HepG2 (cell line): ENCODE data around the gene ACOXL. TPM values are rescaled to one million over a fixed set of nuclear protein-coding genes. Genes with fewer than 3 reads are reported as not detected.

Source experiments
- CC2D1A ChIP-seq: sonication (generic); formaldehyde crosslinking; IDR thresholded peaks from 2 replicates; pipeline ENCODE4 v1.8.1; 2023; ENCODE audit warnings: mild to moderate bottlenecking, missing genetic modification reagents
- CSRNP1 ChIP-seq: sonication (generic); formaldehyde crosslinking; IDR thresholded peaks from 2 replicates; pipeline ENCODE4 v1.8.1; 2023; ENCODE audit warnings: mild to moderate bottlenecking, missing genetic modification reagents
- HNRNPL ChIP-seq: fragments of 200-400 bp; formaldehyde crosslinking; IDR thresholded peaks from 2 replicates; pipeline ENCODE4 v1.6.1; 2017; ENCODE audit warnings: mild to moderate bottlenecking, low read depth, low read length
- HOXA9 ChIP-seq: sonication (generic); formaldehyde crosslinking; IDR thresholded peaks from 2 replicates; pipeline ENCODE4 v1.8.1; 2022; ENCODE audit warnings: missing genetic modification reagents, mild to moderate bottlenecking, moderate library complexity, borderline replicate concordance
- JUN ChIP-seq: sonication (generic); formaldehyde crosslinking; IDR thresholded peaks from 2 replicates; pipeline ENCODE4 v1.4.0; 2020; ENCODE audit warnings: mild to moderate bottlenecking, missing genetic modification reagents
- LCORL ChIP-seq, 2 experiments: fragments of 450-650 bp in 1 of 2; sonication (generic) in 1 of 2; formaldehyde crosslinking in 1 of 2; IDR thresholded peaks; 2 replicates each; pipeline versions ENCODE4 v1.5.0 to v1.6.1; 2017 to 2020; ENCODE audit warnings: antibody characterized with exemption in 1 of 2, missing genetic modification reagents in 1 of 2
- RFXAP ChIP-seq: sonication (generic); formaldehyde crosslinking; IDR thresholded peaks from 2 replicates; pipeline ENCODE4 v1.4.0; 2020; ENCODE audit warnings: missing genetic modification reagents, borderline replicate concordance
- SNRNP70 ChIP-seq: fragments of 200-400 bp; formaldehyde crosslinking; IDR thresholded peaks from 2 replicates; pipeline ENCODE4 v1.6.1; 2017; ENCODE audit warnings: mild to moderate bottlenecking, low read depth, low read length, moderate library complexity
- ZFP82 ChIP-seq: sonication (generic); formaldehyde crosslinking; IDR thresholded peaks from 2 replicates; pipeline ENCODE4 v1.5.1; 2020; ENCODE audit warnings: mild to moderate bottlenecking, missing genetic modification reagents, borderline replicate concordance
- ZNF121 ChIP-seq: sonication (generic); formaldehyde crosslinking; IDR thresholded peaks from 2 replicates; pipeline ENCODE4 v1.5.0; 2020; ENCODE audit warnings: mild to moderate bottlenecking, missing genetic modification reagents
- ZNF335 ChIP-seq: sonication (generic); formaldehyde crosslinking; IDR thresholded peaks from 2 replicates; pipeline ENCODE4 v1.4.0; 2020; ENCODE audit warnings: missing genetic modification reagents
- ZNF546 ChIP-seq: sonication (generic); formaldehyde crosslinking; conservative IDR thresholded peaks from 2 replicates; pipeline ENCODE4 v1.8.1; 2023; ENCODE audit warnings: mild to moderate bottlenecking, missing genetic modification reagents
- ZNF749 ChIP-seq: sonication (generic); formaldehyde crosslinking; IDR thresholded peaks from 2 replicates; pipeline ENCODE4 v1.8.0; 2022; ENCODE audit warnings: mild to moderate bottlenecking, missing genetic modification reagents, moderate library complexity, borderline replicate concordance
- ZNF790 ChIP-seq: sonication (generic); formaldehyde crosslinking; IDR thresholded peaks from 2 replicates; pipeline ENCODE4 v1.8.0; 2022; ENCODE audit warnings: missing genetic modification reagents, mild to moderate bottlenecking, borderline replicate concordance
- ZNF792 ChIP-seq: IDR thresholded peaks from 2 replicates; pipeline ENCODE4 v1.6.1; 2016
- polyA plus RNA-seq, 8 experiments: library from polyadenylated mRNA; depleted of rRNA in 3 of 8; stranded (reverse) in 7 of 8; unstranded in 1 of 8; fragments of >200 nt; fragmentation: Illumina TruSeq in 4 of 8; extraction: Trizol in 4 of 8; gene quantifications; 2 replicates each; pipeline versions ENCODE4 v1.2.1 to v1.2.3, GENCODE V29; 2011 to 2016; ENCODE audit warnings: low read depth in 4 of 8, missing spikeins in 1 of 8, mixed read lengths in 1 of 8; ENCODE audit not compliant: insufficient read depth in 1 of 8
- total RNA-seq, 5 experiments: library from RNA; depleted of rRNA; stranded (reverse); fragments of >200 nt; fragmentation: Illumina TruSeq; extraction: Trizol; gene quantifications; 2 replicates each; pipeline ENCODE4 v1.2.3, GENCODE V29; 2016; ENCODE audit warnings: low read depth in 1 of 5
- TF ChIP-seq, protein P1 (sequence below): sonication (generic); formaldehyde crosslinking; conservative IDR thresholded peaks from 2 replicates; pipeline ENCODE4 v1.4.0; 2020; ENCODE audit warnings: missing genetic modification reagents
- TF ChIP-seq, protein P2 (sequence below): IDR thresholded peaks from 2 replicates; pipeline ENCODE4 v1.6.1; 2016; ENCODE audit warnings: missing genetic modification reagents, missing compliant biosample characterization
- TF ChIP-seq, protein P3 (sequence below): sonication (generic); formaldehyde crosslinking; IDR thresholded peaks from 2 replicates; pipeline ENCODE4 v1.4.0; 2020; ENCODE audit warnings: missing genetic modification reagents
- TF ChIP-seq, protein P4 (sequence below): sonication (generic); formaldehyde crosslinking; IDR thresholded peaks from 2 replicates; pipeline ENCODE4 v1.4.0; 2020; ENCODE audit warnings: mild to moderate bottlenecking, missing genetic modification reagents
- TF ChIP-seq, protein P5 (sequence below): sonication (generic); formaldehyde crosslinking; IDR thresholded peaks from 2 replicates; pipeline ENCODE4 v1.8.1; 2023; ENCODE audit warnings: mild to moderate bottlenecking, inconsistent platforms, moderate library complexity, missing genetic modification reagents, borderline replicate concordance

ACOXL gene
- total and polyA plus RNA-seq, 2 of the 13 experiments (the other 11 are each of a cell fraction or from before 2014, with no cell fraction given) = not detected

DNA sequence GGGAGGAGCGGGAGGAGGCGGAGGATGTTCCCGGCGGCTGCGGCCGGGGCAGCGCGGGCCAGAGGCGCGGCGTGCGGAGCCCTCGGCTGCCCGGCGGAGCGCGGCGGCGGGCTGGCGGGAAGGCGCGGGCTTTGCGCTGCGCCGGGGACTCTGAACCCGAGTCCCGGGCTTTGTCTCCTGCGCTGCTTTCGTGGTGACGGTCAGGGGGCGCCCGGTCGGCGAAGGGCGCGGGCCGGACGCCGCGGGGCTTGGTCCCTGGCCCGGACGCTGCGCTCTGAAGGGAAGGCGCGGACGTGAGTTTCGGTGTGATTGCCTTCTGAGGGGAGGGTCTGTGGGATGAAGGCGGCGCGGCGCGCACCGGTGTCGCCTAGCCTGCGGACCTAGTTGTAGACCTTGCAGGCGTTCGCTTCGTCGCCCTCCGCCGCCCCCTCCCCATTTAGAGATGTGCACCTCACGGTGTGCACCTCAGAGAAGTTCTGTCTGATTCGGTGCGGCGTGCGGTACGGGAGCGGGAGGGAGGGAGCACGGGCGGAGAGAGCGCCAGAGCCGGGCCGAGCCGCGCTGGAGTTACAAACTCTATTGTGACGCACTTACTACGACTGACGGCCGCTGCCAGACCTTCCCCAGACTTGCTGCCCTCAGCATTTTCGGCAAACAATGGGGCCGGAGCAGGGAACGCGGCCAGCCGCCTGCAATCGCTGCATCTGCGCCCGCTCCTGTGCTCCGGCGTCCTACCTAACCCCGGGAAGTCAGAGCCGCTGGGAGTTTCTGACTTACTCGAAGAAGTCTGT is 390.5 kb downstream of the ACOXL start (continued):
- TF ChIP-seq, protein P1, sequence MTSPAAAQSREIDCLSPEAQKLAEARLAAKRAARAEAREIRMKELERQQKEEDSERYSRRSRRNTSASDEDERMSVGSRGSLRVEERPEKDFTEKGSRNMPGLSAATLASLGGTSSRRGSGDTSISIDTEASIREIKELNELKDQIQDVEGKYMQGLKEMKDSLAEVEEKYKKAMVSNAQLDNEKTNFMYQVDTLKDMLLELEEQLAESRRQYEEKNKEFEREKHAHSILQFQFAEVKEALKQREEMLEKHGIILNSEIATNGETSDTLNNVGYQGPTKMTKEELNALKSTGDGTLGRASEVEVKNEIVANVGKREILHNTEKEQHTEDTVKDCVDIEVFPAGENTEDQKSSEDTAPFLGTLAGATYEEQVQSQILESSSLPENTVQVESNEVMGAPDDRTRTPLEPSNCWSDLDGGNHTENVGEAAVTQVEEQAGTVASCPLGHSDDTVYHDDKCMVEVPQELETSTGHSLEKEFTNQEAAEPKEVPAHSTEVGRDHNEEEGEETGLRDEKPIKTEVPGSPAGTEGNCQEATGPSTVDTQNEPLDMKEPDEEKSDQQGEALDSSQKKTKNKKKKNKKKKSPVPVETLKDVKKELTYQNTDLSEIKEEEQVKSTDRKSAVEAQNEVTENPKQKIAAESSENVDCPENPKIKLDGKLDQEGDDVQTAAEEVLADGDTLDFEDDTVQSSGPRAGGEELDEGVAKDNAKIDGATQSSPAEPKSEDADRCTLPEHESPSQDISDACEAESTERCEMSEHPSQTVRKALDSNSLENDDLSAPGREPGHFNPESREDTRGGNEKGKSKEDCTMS (CRISPR knock-in tag) = no peak
- no peak for TF ChIP-seq ZNF749 (CRISPR knock-in tag)
- no peak for TF ChIP-seq ZNF335 (CRISPR knock-in tag)
- no peak for TF ChIP-seq ZNF792
- TF ChIP-seq CC2D1A (CRISPR knock-in tag) = no peak
- TF ChIP-seq JUN (CRISPR knock-in tag) = no peak
- TF ChIP-seq HNRNPL = 0 out of 2 replicates have a peak, but pooled peaks have one; percentile 18
- TF ChIP-seq ZNF546 (CRISPR knock-in tag) = no peak
- no peak for TF ChIP-seq HOXA9 (CRISPR knock-in tag)
- TF ChIP-seq RFXAP (CRISPR knock-in tag) = no peak
- peak; percentile 20; the same call in 1 of the 2 replicates for TF ChIP-seq CSRNP1
- TF ChIP-seq LCORL (IDR thresholded peaks at IDR 0.05) = no peak
- peak; percentile 57; the same call in 1 of the 2 replicates for TF ChIP-seq LCORL (CRISPR knock-in tag; IDR thresholded peaks at IDR 0.05)
- TF ChIP-seq, protein P2, sequence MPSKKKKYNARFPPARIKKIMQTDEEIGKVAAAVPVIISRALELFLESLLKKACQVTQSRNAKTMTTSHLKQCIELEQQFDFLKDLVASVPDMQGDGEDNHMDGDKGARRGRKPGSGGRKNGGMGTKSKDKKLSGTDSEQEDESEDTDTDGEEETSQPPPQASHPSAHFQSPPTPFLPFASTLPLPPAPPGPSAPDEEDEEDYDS = no peak
- TF ChIP-seq SNRNP70 = no peak
- TF ChIP-seq, protein P3, sequence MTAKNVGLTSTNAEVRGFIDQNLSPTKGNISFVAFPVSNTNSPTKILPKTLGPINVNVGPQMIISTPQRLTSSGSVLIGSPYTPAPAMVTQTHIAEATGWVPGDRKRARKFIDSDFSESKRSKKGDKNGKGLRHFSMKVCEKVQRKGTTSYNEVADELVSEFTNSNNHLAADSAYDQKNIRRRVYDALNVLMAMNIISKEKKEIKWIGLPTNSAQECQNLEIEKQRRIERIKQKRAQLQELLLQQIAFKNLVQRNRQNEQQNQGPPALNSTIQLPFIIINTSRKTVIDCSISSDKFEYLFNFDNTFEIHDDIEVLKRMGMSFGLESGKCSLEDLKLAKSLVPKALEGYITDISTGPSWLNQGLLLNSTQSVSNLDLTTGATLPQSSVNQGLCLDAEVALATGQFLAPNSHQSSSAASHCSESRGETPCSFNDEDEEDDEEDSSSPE (CRISPR knock-in tag) = no peak; the same call in 1 of the 2 replicates
- TF ChIP-seq, protein P4, sequence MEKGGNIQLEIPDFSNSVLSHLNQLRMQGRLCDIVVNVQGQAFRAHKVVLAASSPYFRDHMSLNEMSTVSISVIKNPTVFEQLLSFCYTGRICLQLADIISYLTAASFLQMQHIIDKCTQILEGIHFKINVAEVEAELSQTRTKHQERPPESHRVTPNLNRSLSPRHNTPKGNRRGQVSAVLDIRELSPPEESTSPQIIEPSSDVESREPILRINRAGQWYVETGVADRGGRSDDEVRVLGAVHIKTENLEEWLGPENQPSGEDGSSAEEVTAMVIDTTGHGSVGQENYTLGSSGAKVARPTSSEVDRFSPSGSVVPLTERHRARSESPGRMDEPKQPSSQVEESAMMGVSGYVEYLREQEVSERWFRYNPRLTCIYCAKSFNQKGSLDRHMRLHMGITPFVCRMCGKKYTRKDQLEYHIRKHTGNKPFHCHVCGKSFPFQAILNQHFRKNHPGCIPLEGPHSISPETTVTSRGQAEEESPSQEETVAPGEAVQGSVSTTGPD = no peak
- TF ChIP-seq, protein P5, sequence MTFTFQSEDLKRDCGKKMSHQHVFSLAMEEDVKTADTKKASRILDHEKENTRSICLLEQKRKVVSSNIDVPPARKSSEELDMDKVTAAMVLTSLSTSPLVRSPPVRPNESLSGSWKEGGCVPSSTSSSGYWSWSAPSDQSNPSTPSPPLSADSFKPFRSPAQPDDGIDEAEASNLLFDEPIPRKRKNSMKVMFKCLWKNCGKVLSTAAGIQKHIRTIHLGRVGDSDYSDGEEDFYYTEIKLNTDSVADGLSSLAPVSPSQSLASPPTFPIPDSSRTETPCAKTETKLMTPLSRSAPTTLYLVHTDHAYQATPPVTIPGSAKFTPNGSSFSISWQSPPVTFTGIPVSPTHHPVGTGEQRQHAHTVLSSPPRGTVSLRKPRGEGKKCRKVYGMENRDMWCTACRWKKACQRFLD (CRISPR knock-in tag) = no peak; the same call in 1 of the 2 replicates
- peak; percentile 79; the same call in 1 of the 2 replicates for TF ChIP-seq ZFP82 (CRISPR knock-in tag)
- TF ChIP-seq ZNF790 = no peak
- TF ChIP-seq ZNF121 (CRISPR knock-in tag) = no peak
